Measurements from ENCODE around the gene LRRC46. TPM values are rescaled to one million over a fixed set of nuclear protein-coding genes. Genes with fewer than 3 reads are reported as not detected.

The LRRC46 gene
- total and polyA plus RNA-seq, 2 of the 13 experiments (the other 11 are each of a cell fraction or from before 2014, with no cell fraction given), result 0.09 TPM

- TF ChIP-seq, protein P1, sequence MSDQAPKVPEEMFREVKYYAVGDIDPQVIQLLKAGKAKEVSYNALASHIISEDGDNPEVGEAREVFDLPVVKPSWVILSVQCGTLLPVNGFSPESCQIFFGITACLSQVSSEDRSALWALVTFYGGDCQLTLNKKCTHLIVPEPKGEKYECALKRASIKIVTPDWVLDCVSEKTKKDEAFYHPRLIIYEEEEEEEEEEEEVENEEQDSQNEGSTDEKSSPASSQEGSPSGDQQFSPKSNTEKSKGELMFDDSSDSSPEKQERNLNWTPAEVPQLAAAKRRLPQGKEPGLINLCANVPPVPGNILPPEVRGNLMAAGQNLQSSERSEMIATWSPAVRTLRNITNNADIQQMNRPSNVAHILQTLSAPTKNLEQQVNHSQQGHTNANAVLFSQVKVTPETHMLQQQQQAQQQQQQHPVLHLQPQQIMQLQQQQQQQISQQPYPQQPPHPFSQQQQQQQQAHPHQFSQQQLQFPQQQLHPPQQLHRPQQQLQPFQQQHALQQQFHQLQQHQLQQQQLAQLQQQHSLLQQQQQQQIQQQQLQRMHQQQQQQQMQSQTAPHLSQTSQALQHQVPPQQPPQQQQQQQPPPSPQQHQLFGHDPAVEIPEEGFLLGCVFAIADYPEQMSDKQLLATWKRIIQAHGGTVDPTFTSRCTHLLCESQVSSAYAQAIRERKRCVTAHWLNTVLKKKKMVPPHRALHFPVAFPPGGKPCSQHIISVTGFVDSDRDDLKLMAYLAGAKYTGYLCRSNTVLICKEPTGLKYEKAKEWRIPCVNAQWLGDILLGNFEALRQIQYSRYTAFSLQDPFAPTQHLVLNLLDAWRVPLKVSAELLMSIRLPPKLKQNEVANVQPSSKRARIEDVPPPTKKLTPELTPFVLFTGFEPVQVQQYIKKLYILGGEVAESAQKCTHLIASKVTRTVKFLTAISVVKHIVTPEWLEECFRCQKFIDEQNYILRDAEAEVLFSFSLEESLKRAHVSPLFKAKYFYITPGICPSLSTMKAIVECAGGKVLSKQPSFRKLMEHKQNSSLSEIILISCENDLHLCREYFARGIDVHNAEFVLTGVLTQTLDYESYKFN (CRISPR knock-in tag; conservative IDR thresholded peaks at IDR 0.05), result peak; percentile 48; the same call in 1 of the 2 replicates
- TF ChIP-seq, protein P2, sequence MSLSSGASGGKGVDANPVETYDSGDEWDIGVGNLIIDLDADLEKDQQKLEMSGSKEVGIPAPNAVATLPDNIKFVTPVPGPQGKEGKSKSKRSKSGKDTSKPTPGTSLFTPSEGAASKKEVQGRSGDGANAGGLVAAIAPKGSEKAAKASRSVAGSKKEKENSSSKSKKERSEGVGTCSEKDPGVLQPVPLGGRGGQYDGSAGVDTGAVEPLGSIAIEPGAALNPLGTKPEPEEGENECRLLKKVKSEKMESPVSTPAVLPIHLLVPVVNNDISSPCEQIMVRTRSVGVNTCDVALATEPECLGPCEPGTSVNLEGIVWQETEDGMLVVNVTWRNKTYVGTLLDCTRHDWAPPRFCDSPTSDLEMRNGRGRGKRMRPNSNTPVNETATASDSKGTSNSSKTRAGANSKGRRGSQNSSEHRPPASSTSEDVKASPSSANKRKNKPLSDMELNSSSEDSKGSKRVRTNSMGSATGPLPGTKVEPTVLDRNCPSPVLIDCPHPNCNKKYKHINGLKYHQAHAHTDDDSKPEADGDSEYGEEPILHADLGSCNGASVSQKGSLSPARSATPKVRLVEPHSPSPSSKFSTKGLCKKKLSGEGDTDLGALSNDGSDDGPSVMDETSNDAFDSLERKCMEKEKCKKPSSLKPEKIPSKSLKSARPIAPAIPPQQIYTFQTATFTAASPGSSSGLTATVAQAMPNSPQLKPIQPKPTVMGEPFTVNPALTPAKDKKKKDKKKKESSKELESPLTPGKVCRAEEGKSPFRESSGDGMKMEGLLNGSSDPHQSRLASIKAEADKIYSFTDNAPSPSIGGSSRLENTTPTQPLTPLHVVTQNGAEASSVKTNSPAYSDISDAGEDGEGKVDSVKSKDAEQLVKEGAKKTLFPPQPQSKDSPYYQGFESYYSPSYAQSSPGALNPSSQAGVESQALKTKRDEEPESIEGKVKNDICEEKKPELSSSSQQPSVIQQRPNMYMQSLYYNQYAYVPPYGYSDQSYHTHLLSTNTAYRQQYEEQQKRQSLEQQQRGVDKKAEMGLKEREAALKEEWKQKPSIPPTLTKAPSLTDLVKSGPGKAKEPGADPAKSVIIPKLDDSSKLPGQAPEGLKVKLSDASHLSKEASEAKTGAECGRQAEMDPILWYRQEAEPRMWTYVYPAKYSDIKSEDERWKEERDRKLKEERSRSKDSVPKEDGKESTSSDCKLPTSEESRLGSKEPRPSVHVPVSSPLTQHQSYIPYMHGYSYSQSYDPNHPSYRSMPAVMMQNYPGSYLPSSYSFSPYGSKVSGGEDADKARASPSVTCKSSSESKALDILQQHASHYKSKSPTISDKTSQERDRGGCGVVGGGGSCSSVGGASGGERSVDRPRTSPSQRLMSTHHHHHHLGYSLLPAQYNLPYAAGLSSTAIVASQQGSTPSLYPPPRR (CRISPR knock-in tag; IDR thresholded peaks at IDR 0.05; ENCODE audit: borderline replicate concordance), result peak; percentile 62; the same call in 1 of the 2 replicates
- TF ChIP-seq ZNF512B (CRISPR knock-in tag; IDR thresholded peaks at IDR 0.05; ENCODE audit: borderline replicate concordance) (no peak), ARID5B (CRISPR knock-in tag; IDR thresholded peaks at IDR 0.05) (peak; percentile 76), YEATS4 (CRISPR knock-in tag; IDR thresholded peaks at IDR 0.05; ENCODE audit: borderline replicate concordance) (no peak), SMAD3 (CRISPR knock-in tag; IDR thresholded peaks at IDR 0.05) (peak; percentile 50; the same call in 1 of the 2 replicates), MTA1 (CRISPR knock-in tag; IDR thresholded peaks at IDR 0.05; ENCODE audit: borderline replicate concordance) (0 out of 2 replicates have a peak, but pooled peaks have one; percentile 29)
- TF ChIP-seq, protein P3, sequence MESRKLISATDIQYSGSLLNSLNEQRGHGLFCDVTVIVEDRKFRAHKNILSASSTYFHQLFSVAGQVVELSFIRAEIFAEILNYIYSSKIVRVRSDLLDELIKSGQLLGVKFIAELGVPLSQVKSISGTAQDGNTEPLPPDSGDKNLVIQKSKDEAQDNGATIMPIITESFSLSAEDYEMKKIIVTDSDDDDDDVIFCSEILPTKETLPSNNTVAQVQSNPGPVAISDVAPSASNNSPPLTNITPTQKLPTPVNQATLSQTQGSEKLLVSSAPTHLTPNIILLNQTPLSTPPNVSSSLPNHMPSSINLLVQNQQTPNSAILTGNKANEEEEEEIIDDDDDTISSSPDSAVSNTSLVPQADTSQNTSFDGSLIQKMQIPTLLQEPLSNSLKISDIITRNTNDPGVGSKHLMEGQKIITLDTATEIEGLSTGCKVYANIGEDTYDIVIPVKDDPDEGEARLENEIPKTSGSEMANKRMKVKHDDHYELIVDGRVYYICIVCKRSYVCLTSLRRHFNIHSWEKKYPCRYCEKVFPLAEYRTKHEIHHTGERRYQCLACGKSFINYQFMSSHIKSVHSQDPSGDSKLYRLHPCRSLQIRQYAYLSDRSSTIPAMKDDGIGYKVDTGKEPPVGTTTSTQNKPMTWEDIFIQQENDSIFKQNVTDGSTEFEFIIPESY (CRISPR knock-in tag; IDR thresholded peaks at IDR 0.05), result no peak
These were observed 9.8 kb upstream of the LRRC46 start, which contains the start of gene OSBPL7 (continued) for GRCh38 chr17:47821424-47822391.

All from HepG2 (cell line).